ENCODE data around the gene SLC13A4.
"Not testable (repeated sequence)": the region's sequence is repeated elsewhere in the genome, so short reads cannot be mapped to it uniquely, and the experiment has no call there.

The SLC13A4 gene

DNA sequence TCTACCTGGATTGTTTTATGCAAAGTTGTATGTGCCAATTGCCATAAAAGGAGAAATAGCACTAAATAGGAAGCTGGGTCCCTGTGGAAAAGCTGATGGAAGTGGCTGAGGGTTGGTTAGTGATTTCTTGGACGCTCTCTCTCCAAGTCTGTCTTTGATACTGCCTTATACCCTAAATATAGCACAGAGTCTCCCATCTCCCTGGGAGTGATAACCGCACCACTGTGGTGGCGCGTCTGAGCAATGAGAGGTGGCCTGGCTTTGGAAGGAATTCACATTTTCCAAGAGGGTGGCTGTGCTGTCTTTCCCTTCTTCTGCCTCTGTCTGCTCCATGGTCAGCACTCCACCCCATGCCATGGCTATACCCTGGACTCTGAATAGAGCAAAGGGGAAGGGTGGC lies 34.4 kb downstream of the SLC13A4 start:
- Histone ChIP-seq H3K4me3 (ENCODE audit: extremely low read depth, insufficient read depth, low read length, poor library complexity, severe bottlenecking) (no peak overlapping the region), H3K9me3 (ENCODE audit: control insufficient read depth, low read length) (no peaks in the 10 kb centered on the region), H3K36me3 (ENCODE audit: control insufficient read depth, insufficient read depth, low read length) (peaks cover 25% of the 10 kb centered on the region), H3K27ac (ENCODE audit: low read depth, low read length, severe bottlenecking) (no peak overlapping the region), H3K4me1 (ENCODE audit: control insufficient read depth, insufficient read depth, low read length, poor library complexity, severe bottlenecking) (peaks cover 23% of the 10 kb centered on the region)
- WGBS, 2 experiments (ENCODE audit: insufficient coverage in 2 of 2) = 100% methylated on average over 2 of the region's 4 CpGs; no CpG with 5 or more reads in 1 of the 2 experiments

DNA sequence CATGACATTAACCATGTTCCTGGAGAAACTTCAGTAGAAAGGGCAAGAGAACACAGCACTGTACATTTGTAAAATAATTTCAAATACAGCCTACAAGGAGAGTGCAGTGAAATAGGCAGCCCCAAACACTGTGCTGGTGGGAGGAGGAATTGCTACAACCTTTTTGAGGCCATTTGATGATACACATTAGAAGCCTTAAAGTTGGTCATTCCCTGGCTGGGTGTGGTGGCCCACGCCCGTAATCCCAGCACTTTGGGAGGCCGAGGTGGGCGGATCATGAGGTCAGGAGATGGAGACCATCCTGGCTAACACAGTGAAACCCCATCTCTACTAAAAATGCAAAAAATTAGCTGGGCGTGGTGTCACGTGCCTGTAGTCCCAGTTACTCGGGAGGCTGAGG lies 35.4 kb downstream of the SLC13A4 start:
- peaks cover 21% of the 10 kb centered on the region for H3K4me1 ChIP-seq (ENCODE audit: control insufficient read depth, insufficient read depth, low read length, poor library complexity, severe bottlenecking)
- H3K36me3 ChIP-seq (ENCODE audit: control insufficient read depth, insufficient read depth, low read length) = peaks cover 28% of the 10 kb centered on the region
- WGBS, 2 experiments (ENCODE audit: insufficient coverage in 2 of 2) = 87 to 94% methylated on average over 3 of the region's 7 CpGs
- H3K4me3 ChIP-seq (ENCODE audit: extremely low read depth, insufficient read depth, low read length, poor library complexity, severe bottlenecking); H3K9me3 ChIP-seq (ENCODE audit: control insufficient read depth, low read length): not testable (repeated sequence)
- peak overlapping the region; percentile 26 for H3K27ac ChIP-seq (ENCODE audit: low read depth, low read length, severe bottlenecking)

DNA sequence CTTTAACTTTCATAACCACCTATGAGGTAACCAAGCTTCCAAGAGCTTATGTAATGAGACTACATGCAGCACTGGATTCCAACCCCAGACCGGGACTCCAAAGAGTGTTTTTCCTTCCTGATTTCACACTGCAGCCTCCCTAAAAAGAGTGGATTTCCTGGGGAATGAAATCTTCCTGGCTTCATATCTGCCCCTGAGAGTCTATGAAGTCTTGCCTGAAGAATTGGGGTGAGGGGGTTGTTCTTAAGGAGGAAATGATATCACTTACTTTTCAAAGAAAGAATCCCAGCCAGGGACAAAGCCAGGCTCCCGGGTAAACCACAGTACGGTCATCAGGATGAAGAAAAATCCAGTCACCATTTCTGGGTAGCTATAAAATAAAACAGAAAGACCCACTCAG lies 35.9 kb downstream of the SLC13A4 start:
- 94 to 100% methylated on average over 2 to 3 of the region's 3 CpGs for WGBS, 2 experiments (ENCODE audit: insufficient coverage in 2 of 2)
- peak overlapping the region; percentile 26 for H3K27ac ChIP-seq (ENCODE audit: low read depth, low read length, severe bottlenecking)
- H3K4me1 ChIP-seq (ENCODE audit: control insufficient read depth, insufficient read depth, low read length, poor library complexity, severe bottlenecking) = peaks cover 16% of the 10 kb centered on the region

DNA sequence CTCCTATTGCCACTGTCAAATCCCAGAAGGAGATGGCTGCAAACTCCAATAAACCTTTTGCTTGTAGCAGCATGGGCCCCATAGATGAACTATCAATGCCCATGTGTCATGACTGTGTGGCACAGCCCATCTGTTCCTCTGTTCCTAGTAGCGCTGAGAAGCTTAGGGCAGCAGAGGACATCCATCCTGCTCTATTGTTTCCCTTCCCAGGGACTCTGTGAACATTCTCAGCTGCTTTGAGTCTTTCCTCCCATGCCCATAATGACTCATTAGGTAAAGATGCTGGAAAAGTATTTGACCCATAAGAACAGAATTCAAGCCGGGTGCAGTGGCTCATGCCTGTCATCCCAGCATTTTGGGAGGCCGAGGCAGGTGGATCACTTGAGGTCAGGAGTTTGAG lies 37.4 kb downstream of the SLC13A4 start:
- 96 to 97% methylated on average over 3 of the region's 3 CpGs for WGBS, 2 experiments (ENCODE audit: insufficient coverage in 2 of 2)
- Histone ChIP-seq H3K4me1 (ENCODE audit: control insufficient read depth, insufficient read depth, low read length, poor library complexity, severe bottlenecking) (peaks cover 12% of the 10 kb centered on the region), H3K27ac (ENCODE audit: low read depth, low read length, severe bottlenecking) (no peak overlapping the region), H3K4me3 (ENCODE audit: extremely low read depth, insufficient read depth, low read length, poor library complexity, severe bottlenecking) (no peak overlapping the region), H3K36me3 (ENCODE audit: control insufficient read depth, insufficient read depth, low read length) (peaks cover 36% of the 10 kb centered on the region), H3K9me3 (ENCODE audit: control insufficient read depth, low read length) (no peaks in the 10 kb centered on the region)

More for the DNA sequence above, 35.9 kb downstream of the SLC13A4 start:
- H3K4me3 ChIP-seq (ENCODE audit: extremely low read depth, insufficient read depth, low read length, poor library complexity, severe bottlenecking) = no peak overlapping the region
- no peaks in the 10 kb centered on the region for H3K9me3 ChIP-seq (ENCODE audit: control insufficient read depth, low read length)
- H3K36me3 ChIP-seq (ENCODE audit: control insufficient read depth, insufficient read depth, low read length) = peaks cover 32% of the 10 kb centered on the region

DNA sequence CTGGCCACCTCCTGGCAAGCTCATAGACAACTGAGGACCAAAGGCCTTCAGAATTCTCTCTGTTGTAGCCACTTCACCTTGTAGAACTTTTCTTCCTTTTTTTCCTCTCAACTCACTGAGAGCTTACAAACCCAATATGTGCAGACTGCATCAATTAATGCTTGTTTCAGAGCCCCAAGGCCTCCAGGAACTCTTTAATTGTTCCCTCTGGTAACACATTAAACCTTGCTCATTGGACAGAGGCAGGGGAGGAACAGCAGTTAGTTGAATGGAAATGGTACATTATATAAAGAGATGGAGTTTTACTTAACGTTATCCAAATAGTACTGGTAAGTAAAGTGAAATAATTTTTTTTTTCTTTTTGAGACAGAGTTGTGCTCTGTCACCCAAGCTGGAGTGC lies 40.5 kb downstream of the SLC13A4 start:
- Histone ChIP-seq H3K36me3 (ENCODE audit: control insufficient read depth, insufficient read depth, low read length) (peaks cover 35% of the 10 kb centered on the region), H3K27ac (ENCODE audit: low read depth, low read length, severe bottlenecking) (no peak overlapping the region), H3K9me3 (ENCODE audit: control insufficient read depth, low read length) (no peaks in the 10 kb centered on the region), H3K4me3 (ENCODE audit: extremely low read depth, insufficient read depth, low read length, poor library complexity, severe bottlenecking) (no peak overlapping the region), H3K4me1 (ENCODE audit: control insufficient read depth, insufficient read depth, low read length, poor library complexity, severe bottlenecking) (peaks cover 42% of the 10 kb centered on the region)
- WGBS, 2 experiments (ENCODE audit: insufficient coverage in 2 of 2) = no CpG with 5 or more reads among the region's 1 CpG

DNA sequence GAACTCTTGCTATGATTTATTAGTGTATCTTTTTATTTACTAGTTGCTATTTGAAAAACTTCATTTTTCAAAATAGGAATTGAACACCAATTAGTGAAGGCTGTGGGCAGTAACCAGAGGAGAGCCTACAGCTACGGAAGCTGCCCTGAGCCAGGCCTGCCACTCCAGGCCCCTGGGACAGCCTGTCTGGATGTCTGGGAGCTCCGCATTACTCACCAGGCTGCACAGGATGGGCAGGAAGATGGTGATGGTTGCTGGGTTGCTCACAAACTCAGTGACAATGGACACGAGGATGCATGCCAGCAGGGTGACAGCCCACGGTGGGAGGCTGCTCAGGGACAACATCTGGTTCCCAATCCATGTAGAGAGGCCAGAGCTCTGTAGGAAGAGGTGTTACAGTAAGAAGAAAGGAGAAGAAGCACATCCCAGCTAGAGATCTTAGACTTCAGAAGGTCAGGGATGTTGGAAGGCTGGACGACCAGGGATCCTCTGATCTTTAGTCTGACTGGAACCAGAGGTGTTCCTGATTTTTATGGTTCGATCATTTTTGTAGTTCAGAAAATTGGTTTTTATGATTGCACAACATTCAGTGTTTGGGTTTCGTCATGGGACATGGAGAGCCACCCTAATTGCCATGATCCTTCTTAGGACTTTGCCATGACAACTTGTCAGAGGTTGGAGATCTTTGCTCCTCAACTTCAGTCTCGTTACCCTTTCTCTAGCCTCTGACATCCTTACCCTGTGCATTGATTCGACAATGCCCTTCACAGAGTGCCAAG lies 42.5 kb downstream of the SLC13A4 start:
- Histone ChIP-seq H3K9me3 (ENCODE audit: control insufficient read depth, low read length) (no peaks in the 10 kb centered on the region), H3K36me3 (ENCODE audit: control insufficient read depth, insufficient read depth, low read length) (peaks cover 32% of the 10 kb centered on the region), H3K4me1 (ENCODE audit: control insufficient read depth, insufficient read depth, low read length, poor library complexity, severe bottlenecking) (peaks cover 36% of the 10 kb centered on the region), H3K27ac (ENCODE audit: low read depth, low read length, severe bottlenecking) (no peak overlapping the region), H3K4me3 (ENCODE audit: extremely low read depth, insufficient read depth, low read length, poor library complexity, severe bottlenecking) (no peak overlapping the region)
- 84 to 85% methylated on average over 5 to 7 of the region's 9 CpGs for WGBS, 2 experiments (ENCODE audit: insufficient coverage in 2 of 2)

DNA sequence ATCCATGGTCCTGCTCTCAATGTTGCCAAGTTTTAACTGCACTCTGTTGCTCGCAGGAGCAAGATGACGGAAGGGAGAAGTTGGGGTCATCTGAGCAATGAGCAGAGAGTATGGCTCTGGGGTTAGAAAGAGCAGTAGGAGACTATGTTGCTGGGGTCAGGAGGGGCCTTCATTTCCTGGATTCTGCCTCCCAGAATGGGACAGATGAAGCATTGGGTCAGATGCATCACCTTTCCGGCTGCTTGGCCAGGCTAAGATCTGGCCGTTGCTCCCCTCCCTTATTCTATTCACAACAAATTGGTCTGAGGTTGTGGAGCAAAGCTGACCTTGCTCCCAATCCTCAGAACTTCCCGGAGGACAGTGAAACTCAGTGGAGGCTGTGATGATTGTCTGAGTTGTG lies 43.3 kb downstream of the SLC13A4 start:
- peaks cover 34% of the 10 kb centered on the region for H3K36me3 ChIP-seq (ENCODE audit: control insufficient read depth, insufficient read depth, low read length)
- WGBS, 2 experiments (ENCODE audit: insufficient coverage in 2 of 2) = 90 to 96% methylated on average over 2 to 4 of the region's 5 CpGs
- peak overlapping the region; percentile 53 for H3K27ac ChIP-seq (ENCODE audit: low read depth, low read length, severe bottlenecking)

DNA sequence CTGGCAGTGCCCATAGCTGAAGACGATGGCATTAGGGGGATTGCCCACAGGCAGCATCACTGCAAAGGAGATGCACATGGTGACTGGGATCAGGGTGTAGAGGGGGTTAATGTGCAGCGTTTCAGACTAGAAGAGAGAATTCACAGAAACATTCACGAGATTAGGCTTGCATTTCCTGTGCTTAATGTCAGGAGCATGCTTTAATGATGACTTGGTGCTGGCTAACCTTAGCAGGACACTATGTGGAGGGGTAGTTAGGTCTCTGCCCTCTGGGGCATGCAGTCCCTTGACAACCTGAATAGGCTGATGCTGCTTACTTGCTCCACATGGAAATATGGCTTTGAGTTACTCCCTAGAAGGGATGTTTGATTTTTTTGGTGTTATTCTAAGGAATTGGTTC lies 43.9 kb downstream of the SLC13A4 start:
- Histone ChIP-seq H3K9me3 (ENCODE audit: control insufficient read depth, low read length) (no peaks in the 10 kb centered on the region), H3K27ac (ENCODE audit: low read depth, low read length, severe bottlenecking) (peak overlapping the region; percentile 59), H3K36me3 (ENCODE audit: control insufficient read depth, insufficient read depth, low read length) (peaks cover 35% of the 10 kb centered on the region), H3K4me1 (ENCODE audit: control insufficient read depth, insufficient read depth, low read length, poor library complexity, severe bottlenecking) (peaks cover 32% of the 10 kb centered on the region), H3K4me3 (ENCODE audit: extremely low read depth, insufficient read depth, low read length, poor library complexity, severe bottlenecking) (no peak overlapping the region)
- WGBS, 2 experiments (ENCODE audit: insufficient coverage in 2 of 2) = 55 to 75% methylated on average over 2 to 3 of the region's 3 CpGs

More for the DNA sequence above, 43.3 kb downstream of the SLC13A4 start:
- Histone ChIP-seq H3K4me1 (ENCODE audit: control insufficient read depth, insufficient read depth, low read length, poor library complexity, severe bottlenecking) (peaks cover 32% of the 10 kb centered on the region), H3K9me3 (ENCODE audit: control insufficient read depth, low read length) (no peaks in the 10 kb centered on the region), H3K4me3 (ENCODE audit: extremely low read depth, insufficient read depth, low read length, poor library complexity, severe bottlenecking) (no peak overlapping the region)

DNA sequence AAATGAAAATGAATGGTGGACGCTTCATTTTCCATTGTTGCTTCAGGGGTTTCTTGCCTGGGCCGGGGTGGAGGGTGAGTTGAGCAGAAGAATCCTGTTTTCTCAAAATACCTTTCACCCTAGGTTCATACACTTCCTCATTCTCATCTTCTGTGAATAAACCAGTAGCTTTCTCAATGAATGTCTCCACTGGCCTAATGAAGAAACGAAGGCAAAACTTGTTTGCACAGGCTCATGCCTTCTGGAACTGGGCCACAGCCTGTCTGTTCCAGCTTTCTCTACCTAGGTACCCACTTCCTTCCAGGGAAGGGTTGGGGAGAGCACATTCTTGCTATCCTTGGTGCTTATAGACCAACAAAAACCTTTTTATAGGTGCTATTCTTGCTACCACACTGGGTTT lies 44.4 kb downstream of the SLC13A4 start:
- peaks cover 36% of the 10 kb centered on the region for H3K36me3 ChIP-seq (ENCODE audit: control insufficient read depth, insufficient read depth, low read length)
- H3K27ac ChIP-seq (ENCODE audit: low read depth, low read length, severe bottlenecking) = peak overlapping the region; percentile 59
- 100% methylated on average over 1 of the region's 3 CpGs; no CpG with 5 or more reads in 1 of the 2 experiments for WGBS, 2 experiments (ENCODE audit: insufficient coverage in 2 of 2)
- peaks cover 32% of the 10 kb centered on the region for H3K4me1 ChIP-seq (ENCODE audit: control insufficient read depth, insufficient read depth, low read length, poor library complexity, severe bottlenecking)
- H3K4me3 ChIP-seq (ENCODE audit: extremely low read depth, insufficient read depth, low read length, poor library complexity, severe bottlenecking) = no peak overlapping the region
- no peaks in the 10 kb centered on the region for H3K9me3 ChIP-seq (ENCODE audit: control insufficient read depth, low read length)

DNA sequence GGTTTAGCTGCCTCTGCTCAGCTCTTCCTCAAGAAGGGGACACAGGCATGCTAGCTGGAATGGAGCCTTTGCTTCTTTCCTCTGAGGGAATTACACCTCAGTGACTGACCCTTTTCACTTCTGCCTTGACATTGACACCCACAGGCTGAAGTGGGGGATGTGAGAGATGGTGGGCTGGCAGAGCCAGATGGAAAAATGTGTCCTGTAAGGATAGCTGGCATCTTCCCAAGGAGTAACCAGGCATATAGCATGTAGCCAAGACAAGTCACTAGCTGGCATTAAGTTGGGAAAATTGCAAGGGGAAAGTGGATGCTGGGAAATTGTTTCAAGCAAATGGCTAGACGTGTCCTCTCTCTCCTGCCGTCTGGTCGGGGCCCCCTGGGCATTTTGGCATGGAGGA lies 45.8 kb downstream of the SLC13A4 start:
- Histone ChIP-seq H3K36me3 (ENCODE audit: control insufficient read depth, insufficient read depth, low read length) (peaks cover 41% of the 10 kb centered on the region), H3K4me3 (ENCODE audit: extremely low read depth, insufficient read depth, low read length, poor library complexity, severe bottlenecking) (no peak overlapping the region)
- WGBS, 2 experiments (ENCODE audit: insufficient coverage in 2 of 2) = 91 to 100% methylated on average over 1 to 3 of the region's 3 CpGs

DNA sequence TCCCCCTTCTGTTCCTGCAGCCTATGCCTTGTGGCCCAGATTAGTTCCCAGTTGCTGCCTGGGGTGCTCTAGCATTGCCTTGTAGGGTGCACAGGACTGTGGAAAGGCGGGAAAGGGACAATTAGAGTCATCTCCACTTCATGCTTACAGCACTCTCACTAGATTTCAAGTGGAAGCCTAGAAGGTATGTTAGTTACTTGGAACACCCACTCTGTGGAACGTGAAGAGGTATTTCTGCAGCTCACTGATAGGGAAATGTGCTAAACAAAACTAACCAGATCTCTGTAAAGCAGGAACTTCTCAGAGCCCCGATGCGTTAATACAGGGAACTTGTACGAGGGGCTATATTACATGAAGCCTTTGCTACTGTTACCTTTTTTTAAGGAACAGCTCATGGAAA lies 46.2 kb downstream of the SLC13A4 start:
- Histone ChIP-seq H3K9me3 (ENCODE audit: control insufficient read depth, low read length) (no peaks in the 10 kb centered on the region), H3K27ac (ENCODE audit: low read depth, low read length, severe bottlenecking) (no peak overlapping the region), H3K36me3 (ENCODE audit: control insufficient read depth, insufficient read depth, low read length) (peaks cover 39% of the 10 kb centered on the region), H3K4me1 (ENCODE audit: control insufficient read depth, insufficient read depth, low read length, poor library complexity, severe bottlenecking) (peaks cover 32% of the 10 kb centered on the region), H3K4me3 (ENCODE audit: extremely low read depth, insufficient read depth, low read length, poor library complexity, severe bottlenecking) (no peak overlapping the region)
- 59 to 80% methylated on average over 3 to 5 of the region's 5 CpGs for WGBS, 2 experiments (ENCODE audit: insufficient coverage in 2 of 2)

More for the DNA sequence above, 45.8 kb downstream of the SLC13A4 start:
- Histone ChIP-seq H3K4me1 (ENCODE audit: control insufficient read depth, insufficient read depth, low read length, poor library complexity, severe bottlenecking) (peaks cover 32% of the 10 kb centered on the region), H3K9me3 (ENCODE audit: control insufficient read depth, low read length) (no peaks in the 10 kb centered on the region), H3K27ac (ENCODE audit: low read depth, low read length, severe bottlenecking) (no peak overlapping the region)
